Prostate gland (tissue), 2 donors: ENCODE measurements around the gene MYBPH. TPM values are rescaled to one million over a fixed set of nuclear protein-coding genes. Genes with fewer than 3 reads are reported as not detected.

ENCODE experiments used
- DNase-seq: peaks from one replicate; pipeline ENCODE4 v3.0.0-alpha.2; 2019; ENCODE audit warnings: low spot score
- H3K27ac ChIP-seq, 2 donors: fragments of 200-600 bp; sonication (generic); 2 replicates each; pipeline ENCODE4 v1.5.1; 2017 to 2019
- H3K27me3 ChIP-seq: fragments of 200-600 bp; sonication (generic); replicated peaks from 2 replicates; pipeline ENCODE4 v1.5.1; 2019; ENCODE audit not compliant: insufficient read depth
- H3K36me3 ChIP-seq, 2 donors: fragments of 200-600 bp; sonication (generic); 1 replicate in 1 of 2; 2 replicates in 1 of 2; pipeline versions ENCODE4 v1.5.1 to v1.8.1; 2017 to 2019
- H3K4me1 ChIP-seq: fragments of 200-600 bp; sonication (generic); replicated peaks from 2 replicates; pipeline ENCODE4 v1.5.1; 2019
- H3K4me3 ChIP-seq, 2 donors: fragments of 200-600 bp; sonication (generic); 2 replicates each; pipeline ENCODE4 v1.5.1; 2017 to 2019
- H3K9me3 ChIP-seq: fragments of 200-600 bp; sonication (generic); 2 replicates; pipeline ENCODE4 v1.5.1; 2017
- POLR2A ChIP-seq: fragments of 450-650 bp; IDR thresholded peaks from one replicate; pipeline ENCODE4 v1.6.1; 2016; ENCODE audit warnings: antibody characterized with exemption, mild to moderate bottlenecking
- POLR2AphosphoS5 ChIP-seq: sonication (generic); formaldehyde crosslinking; IDR thresholded peaks from one replicate; pipeline ENCODE4 v1.6.1; 2017; ENCODE audit warnings: antibody characterized with exemption
- WGBS: methylation state at CpG from one replicate; pipeline ENCODE4 v1.1.5; 2018; 5-methylcytosine and 5-hydroxymethylcytosine counted together
- intact Hi-C: fragments of 100-400 bp; cut with DNase I; formaldehyde crosslinking; loops from one replicate; pipeline ENCODE4 v1.14.2; 2022
- total RNA-seq, 2 donors: library from RNA; depleted of rRNA; stranded (reverse); fragments of >200 nt; gene quantifications; one replicate each; pipeline ENCODE4 v1.1.0, GENCODE V29; 2016
- TF ChIP-seq, protein P1 (sequence below), 4 experiments: fragments of 200-600 bp in 2 of 4; fragments of 450-650 bp in 2 of 4; sonication (generic) in 2 of 4; IDR thresholded peaks; 1 replicate in 3 of 4; 2 replicates in 1 of 4; pipeline ENCODE4 v1.5.1; 2016 to 2019; ENCODE audit warnings: antibody characterized with exemption in 4 of 4, mild to moderate bottlenecking in 2 of 4, moderate library complexity in 2 of 4

MYBPH gene
- total RNA-seq, 2 donors from 2014 or later: 7.7 TPM; not detected in 1

DNA sequence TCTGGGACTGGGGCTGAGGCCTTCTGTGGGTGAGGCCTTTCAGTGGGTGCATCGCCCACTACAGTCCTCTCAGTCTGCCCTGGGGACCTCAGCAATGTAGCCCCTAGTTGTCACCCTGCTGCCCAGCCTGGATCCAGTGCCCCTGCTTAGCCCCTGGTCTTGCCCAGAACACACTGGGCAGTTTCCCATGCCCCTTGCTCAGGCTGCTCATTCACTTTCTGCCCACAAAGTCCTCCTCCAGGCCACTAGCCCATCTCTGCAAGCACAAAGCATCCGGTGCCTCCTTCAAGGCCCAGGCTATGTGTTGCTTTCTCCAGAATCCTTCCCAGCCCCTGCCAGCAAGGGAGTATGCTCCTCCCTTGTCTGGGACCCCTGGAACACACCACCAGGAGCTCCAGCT, 53.5 kb downstream of the MYBPH start:
- H3K4me3 ChIP-seq: no peak overlapping the region
- H3K4me1 ChIP-seq: no peaks in the 10 kb centered on the region
- no peak overlapping the region for H3K27ac ChIP-seq
- no peak for DNase-seq
- peaks cover 14% of the 10 kb centered on the region for H3K27me3 ChIP-seq
- WGBS: 89% methylated on average over 2 of the region's 2 CpGs
- no peak for TF ChIP-seq POLR2AphosphoS5
- TF ChIP-seq, protein P1, sequence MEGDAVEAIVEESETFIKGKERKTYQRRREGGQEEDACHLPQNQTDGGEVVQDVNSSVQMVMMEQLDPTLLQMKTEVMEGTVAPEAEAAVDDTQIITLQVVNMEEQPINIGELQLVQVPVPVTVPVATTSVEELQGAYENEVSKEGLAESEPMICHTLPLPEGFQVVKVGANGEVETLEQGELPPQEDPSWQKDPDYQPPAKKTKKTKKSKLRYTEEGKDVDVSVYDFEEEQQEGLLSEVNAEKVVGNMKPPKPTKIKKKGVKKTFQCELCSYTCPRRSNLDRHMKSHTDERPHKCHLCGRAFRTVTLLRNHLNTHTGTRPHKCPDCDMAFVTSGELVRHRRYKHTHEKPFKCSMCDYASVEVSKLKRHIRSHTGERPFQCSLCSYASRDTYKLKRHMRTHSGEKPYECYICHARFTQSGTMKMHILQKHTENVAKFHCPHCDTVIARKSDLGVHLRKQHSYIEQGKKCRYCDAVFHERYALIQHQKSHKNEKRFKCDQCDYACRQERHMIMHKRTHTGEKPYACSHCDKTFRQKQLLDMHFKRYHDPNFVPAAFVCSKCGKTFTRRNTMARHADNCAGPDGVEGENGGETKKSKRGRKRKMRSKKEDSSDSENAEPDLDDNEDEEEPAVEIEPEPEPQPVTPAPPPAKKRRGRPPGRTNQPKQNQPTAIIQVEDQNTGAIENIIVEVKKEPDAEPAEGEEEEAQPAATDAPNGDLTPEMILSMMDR (IDR thresholded peaks at IDR 0.05): no peak
- intact Hi-C loops: no loop called here
- H3K9me3 ChIP-seq: no peaks in the 10 kb centered on the region
- no peaks in the 10 kb centered on the region for H3K36me3 ChIP-seq

DNA sequence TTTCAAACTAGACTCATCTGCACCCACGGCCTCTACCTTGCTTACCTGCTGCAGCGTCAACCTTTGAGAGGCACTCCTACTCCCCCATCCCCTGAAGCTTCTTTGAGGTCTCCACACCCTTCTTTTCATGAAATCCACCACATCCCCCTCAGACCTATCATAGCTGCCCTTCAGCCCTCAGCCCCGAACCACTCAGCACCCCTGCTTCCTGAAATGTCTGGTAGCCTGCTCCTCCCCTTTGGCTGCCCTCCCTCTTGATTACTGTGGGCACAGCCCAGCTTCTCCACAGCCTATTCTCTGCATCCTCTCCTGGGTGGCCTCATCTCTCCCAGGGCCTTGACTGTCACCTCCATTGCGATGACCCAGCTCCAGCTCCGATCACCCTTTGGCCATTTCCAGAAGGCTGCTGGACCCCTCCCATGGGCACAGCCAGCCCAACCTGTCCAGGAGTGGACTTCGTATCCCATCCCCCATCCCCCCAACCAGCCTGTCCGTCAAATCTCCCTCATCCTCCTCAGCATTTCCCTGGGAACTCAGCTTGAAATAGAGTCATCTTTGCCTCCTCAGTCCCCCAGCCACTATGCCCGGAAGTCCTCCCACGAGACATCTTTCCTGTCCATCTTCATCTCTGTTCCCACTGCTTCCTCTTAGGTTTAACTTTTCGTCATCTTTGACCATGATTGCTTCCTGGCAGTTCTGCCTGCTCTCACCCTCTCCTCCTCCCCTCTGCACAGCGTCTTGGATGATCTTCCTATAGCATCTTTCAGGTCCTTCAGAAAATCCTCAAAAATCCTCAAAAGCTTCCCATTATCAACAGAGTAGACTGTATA, 54.2 kb downstream of the MYBPH start:
- WGBS: 68% methylated on average over 11 of the region's 11 CpGs
- H3K27me3 ChIP-seq: peaks cover 9% of the 10 kb centered on the region
- intact Hi-C loops: no loop called here
- H3K4me3 ChIP-seq: no peak overlapping the region
- DNase-seq: no peak
- no peaks in the 10 kb centered on the region for H3K4me1 ChIP-seq
- TF ChIP-seq, protein P1 (IDR thresholded peaks at IDR 0.05): no peak
- TF ChIP-seq POLR2A (no peak), POLR2AphosphoS5 (no peak)
- no peak overlapping the region for H3K27ac ChIP-seq
- H3K9me3 ChIP-seq: no peaks in the 10 kb centered on the region
- no peaks in the 10 kb centered on the region for H3K36me3 ChIP-seq

DNA sequence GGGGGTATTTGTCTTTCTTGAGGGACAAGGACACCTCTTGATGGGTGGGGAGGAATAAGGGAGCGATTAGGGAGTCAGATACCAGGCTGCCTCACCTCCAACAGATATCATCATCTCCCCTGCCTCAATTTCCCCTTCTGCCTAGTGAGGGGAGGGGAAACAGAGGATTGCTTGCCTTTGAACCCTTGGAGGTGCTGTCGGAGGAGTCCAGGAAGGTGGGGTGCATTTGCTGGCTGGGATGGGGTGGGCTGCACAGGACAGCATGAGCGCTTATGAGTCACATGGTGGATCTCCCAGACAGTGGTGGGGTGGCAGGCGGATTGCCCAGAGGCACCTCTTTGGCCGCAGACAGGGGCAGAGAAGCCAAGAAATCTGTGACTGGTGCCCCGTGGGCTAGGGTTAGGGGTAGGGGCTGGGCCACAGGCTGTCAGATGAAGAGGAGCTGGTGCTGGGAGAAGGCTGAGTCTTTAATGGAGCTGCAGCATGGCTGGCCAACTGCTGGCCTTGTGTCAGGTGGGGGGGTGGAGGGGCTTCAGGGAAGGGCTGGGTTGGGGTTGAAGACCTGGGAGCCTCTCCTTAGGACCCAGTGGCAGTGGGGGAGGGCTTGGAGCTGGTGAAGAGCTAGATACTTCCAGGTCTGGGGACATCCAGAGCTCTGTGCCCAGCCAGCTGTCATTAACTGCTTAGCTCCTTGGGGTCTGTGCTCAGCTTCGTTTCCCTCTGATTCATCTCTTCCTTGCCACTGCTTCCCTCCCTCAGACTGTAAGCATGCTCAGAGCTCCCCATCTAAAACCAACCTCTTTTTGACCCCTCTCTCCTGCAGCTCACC, 55.1 kb downstream of the MYBPH start:
- 73% methylated on average over 7 of the region's 7 CpGs for WGBS
- Histone ChIP-seq H3K4me1 (no peaks in the 10 kb centered on the region), H3K27me3 (peaks cover 9% of the 10 kb centered on the region), H3K4me3 (no peak overlapping the region), H3K9me3 (no peaks in the 10 kb centered on the region), H3K27ac (no peak overlapping the region), H3K36me3 (no peaks in the 10 kb centered on the region)
- no peak for TF ChIP-seq POLR2A
- TF ChIP-seq, protein P1 (IDR thresholded peaks at IDR 0.05): no peak
- TF ChIP-seq POLR2AphosphoS5: no peak
- intact Hi-C loops: no loop called here
- DNase-seq: no peak

Other genes starting within 250 kb of the MYBPH start
- gene KLHL12, start 248.6 kb downstream of the MYBPH start, total RNA-seq: 10 to 100 TPM; 33.9 to 56.6 TPM
- gene ADIPOR1, start 217.5 kb downstream of the MYBPH start, total RNA-seq: 100 to 1,000 TPM in 1 of 2 donors, 10 to 100 TPM in 1; 86.0 to 148 TPM
- gene CYB5R1, start 208.6 kb downstream of the MYBPH start, total RNA-seq: 100 to 1,000 TPM in 1 of 2 donors, 10 to 100 TPM in 1; 59.7 to 223 TPM
- 10 to 100 TPM; 80.2 to 88.2 TPM for gene TMEM183A, start 168.5 kb downstream of the MYBPH start, total RNA-seq
- 10 to 100 TPM in 1 of 2 donors, under 1 TPM in 1; 0.50 to 16.9 TPM for gene PPFIA4, start 149.3 kb downstream of the MYBPH start, total RNA-seq
- 1 to 10 TPM in 1 of 2 donors, not detected in 1; 4.4 TPM for gene MYOG, start 89.8 kb downstream of the MYBPH start, total RNA-seq
- gene ADORA1, start 48.1 kb downstream of the MYBPH start, total RNA-seq: 10 to 100 TPM in 1 of 2 donors, under 1 TPM in 1; 0.27 to 47.3 TPM
- 10 to 100 TPM in 1 of 2 donors, 1 to 10 TPM in 1; 1.4 to 12.6 TPM for gene CHI3L1, start 10.9 kb upstream of the MYBPH start, total RNA-seq
- gene CHIT1, start 53.8 kb upstream of the MYBPH start, total RNA-seq: 1 to 10 TPM in 1 of 2 donors, not detected in 1; 1.5 TPM
- gene BTG2, start 129.7 kb upstream of the MYBPH start, total RNA-seq: 100 to 1,000 TPM in 1 of 2 donors, 10 to 100 TPM in 1; 91.0 to 131 TPM
- 10 to 100 TPM; 40.8 to 95.9 TPM for gene FMOD, start 175.3 kb upstream of the MYBPH start, total RNA-seq